Activated naive CD8-positive, alpha-beta T cell (primary cell): ENCODE measurements around the gene EXOC6B.
"Not testable (repeated sequence)": the region's sequence is repeated elsewhere in the genome, so short reads cannot be mapped to it uniquely, and the experiment has no call there.

Source experiments
- H3K27ac Mint-ChIP-seq: one replicate; pipeline ENCODE4 v1.8.0; 2021; ENCODE audit warnings: mixed read lengths
- H3K27me3 Mint-ChIP-seq: one replicate; pipeline ENCODE4 v1.8.0; 2021; ENCODE audit warnings: mixed read lengths
- H3K36me3 Mint-ChIP-seq: one replicate; pipeline ENCODE4 v1.8.0; 2021; ENCODE audit warnings: mixed read lengths
- H3K4me1 Mint-ChIP-seq: one replicate; pipeline ENCODE4 v1.8.0; 2021; ENCODE audit warnings: low read depth, mixed read lengths
- H3K4me3 Mint-ChIP-seq: one replicate; pipeline ENCODE4 v1.8.0; 2021; ENCODE audit warnings: mild to moderate bottlenecking, mixed read lengths
- H3K9me3 Mint-ChIP-seq: one replicate; pipeline ENCODE4 v1.8.0; 2021; ENCODE audit warnings: low read depth, mixed read lengths

EXOC6B gene

DNA sequence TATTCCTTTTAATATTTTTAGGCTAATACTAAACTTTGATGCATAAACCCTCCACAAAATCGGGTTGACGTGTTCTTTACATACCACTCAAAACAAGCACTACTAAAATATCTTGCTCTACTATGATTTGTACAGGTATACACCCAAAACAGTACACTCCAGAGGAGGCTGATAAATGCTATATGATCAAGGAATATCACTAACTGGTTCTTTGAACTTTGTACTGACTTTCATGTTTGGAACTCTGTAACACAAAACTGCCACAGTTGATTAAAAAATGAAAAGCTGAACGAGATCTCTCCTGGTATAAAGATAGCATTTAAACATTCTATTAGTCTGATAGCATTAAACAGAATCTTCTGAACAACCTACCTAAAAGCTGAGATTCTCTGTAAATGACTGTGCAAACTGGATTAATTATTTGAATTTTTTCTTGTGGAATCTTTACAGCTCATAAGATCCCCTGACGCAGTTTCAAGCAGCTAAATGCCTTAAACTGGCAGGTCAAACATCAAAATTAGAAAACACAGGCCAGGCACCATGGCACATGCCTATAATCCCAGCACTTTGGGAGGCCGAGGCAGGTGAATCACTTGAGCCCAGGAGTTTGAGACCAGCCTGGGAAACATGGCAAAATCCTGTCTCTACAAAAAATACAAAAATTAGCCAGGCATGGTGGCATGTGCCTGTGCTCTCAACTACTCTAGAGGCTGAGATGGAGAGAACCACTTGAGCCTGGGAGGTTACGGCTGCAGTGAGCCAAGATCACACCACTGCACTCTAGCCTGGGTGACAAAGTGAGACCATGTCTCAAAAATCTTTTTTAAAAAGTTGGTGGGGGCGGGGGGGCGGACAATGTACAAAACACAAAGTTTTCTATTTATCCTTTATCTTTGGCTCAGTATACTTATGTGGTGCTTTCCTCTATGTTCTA lies 150.6 kb downstream of the EXOC6B start:
- no peaks in the 10 kb centered on the region for H3K4me1 Mint-ChIP-seq

DNA sequence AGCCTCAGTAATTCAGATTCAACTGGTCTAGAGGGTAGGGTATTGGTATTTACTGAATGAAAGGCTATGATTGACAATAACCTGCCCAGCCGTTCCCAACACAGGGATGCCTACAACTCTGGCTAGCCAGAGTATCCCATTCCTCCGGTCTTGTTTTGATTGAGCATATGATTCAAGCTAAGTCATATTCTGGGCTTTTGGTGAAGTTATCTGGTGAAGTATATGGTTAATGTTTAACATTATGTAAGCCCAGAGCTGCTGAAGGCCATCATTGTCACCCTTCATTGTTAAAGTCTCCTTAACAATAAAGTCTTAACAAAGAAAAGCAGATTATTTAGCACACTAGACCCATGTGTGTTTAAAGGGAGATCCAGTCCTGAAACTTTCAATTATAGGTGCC lies 152.6 kb downstream of the EXOC6B start:
- H3K27ac Mint-ChIP-seq = no peak overlapping the region
- no peak overlapping the region for H3K4me3 Mint-ChIP-seq
- H3K9me3 Mint-ChIP-seq = no peaks in the 10 kb centered on the region
- no peaks in the 10 kb centered on the region for H3K4me1 Mint-ChIP-seq
- H3K36me3 Mint-ChIP-seq = peaks cover 20% of the 10 kb centered on the region
- H3K27me3 Mint-ChIP-seq = no peaks in the 10 kb centered on the region

More for the DNA sequence above, 150.6 kb downstream of the EXOC6B start:
- no peaks in the 10 kb centered on the region for H3K9me3 Mint-ChIP-seq
- peaks cover 10% of the 10 kb centered on the region for H3K36me3 Mint-ChIP-seq
- H3K4me3 Mint-ChIP-seq = no peak overlapping the region
- no peak overlapping the region for H3K27ac Mint-ChIP-seq
- no peaks in the 10 kb centered on the region for H3K27me3 Mint-ChIP-seq

DNA sequence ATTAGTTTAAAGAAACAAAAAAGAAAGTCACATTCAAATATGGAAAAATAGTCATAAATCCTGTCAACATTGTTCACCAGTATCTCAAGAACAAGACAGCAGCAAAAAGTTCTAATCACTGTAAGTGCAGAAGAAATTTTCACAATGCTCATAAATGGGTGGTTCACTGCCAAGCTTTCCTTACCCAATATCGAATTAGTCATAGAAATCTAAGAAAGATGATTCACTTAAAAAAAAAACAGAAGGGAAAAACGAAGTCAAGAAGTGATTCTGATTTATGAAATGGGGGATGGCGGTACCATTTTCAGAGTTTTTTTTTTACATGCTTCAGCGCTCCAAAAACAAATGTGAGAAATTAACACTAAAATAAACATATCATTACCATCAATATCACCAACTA lies 156.7 kb downstream of the EXOC6B start:
- H3K27me3 Mint-ChIP-seq = no peaks in the 10 kb centered on the region
- peaks cover 31% of the 10 kb centered on the region for H3K9me3 Mint-ChIP-seq
- no peaks in the 10 kb centered on the region for H3K4me1 Mint-ChIP-seq
- H3K4me3 Mint-ChIP-seq = no peak overlapping the region
- no peak overlapping the region for H3K27ac Mint-ChIP-seq
- peaks cover 47% of the 10 kb centered on the region for H3K36me3 Mint-ChIP-seq

DNA sequence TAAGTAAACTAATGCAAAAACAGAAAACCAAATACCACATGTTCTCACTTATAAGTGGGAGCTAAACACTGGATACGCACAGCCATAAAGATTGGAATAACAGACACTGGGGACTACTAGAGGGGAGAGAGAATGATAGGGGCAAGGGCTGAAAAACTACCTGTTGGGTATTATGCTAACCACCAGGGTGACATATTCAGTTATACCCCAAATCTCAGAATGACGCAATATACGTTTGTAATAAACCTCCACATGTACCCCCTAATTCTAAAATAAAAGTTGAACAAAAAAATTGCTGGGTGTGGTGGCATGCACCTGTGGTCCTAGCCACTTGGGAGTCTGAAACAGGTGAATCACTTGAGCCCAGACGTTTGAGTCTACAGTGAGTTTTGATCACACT lies 157.2 kb downstream of the EXOC6B start:
- no peaks in the 10 kb centered on the region for H3K4me1 Mint-ChIP-seq
- no peak overlapping the region for H3K4me3 Mint-ChIP-seq
- no peak overlapping the region for H3K27ac Mint-ChIP-seq
- peaks cover 31% of the 10 kb centered on the region for H3K9me3 Mint-ChIP-seq
- no peaks in the 10 kb centered on the region for H3K27me3 Mint-ChIP-seq
- peaks cover 48% of the 10 kb centered on the region for H3K36me3 Mint-ChIP-seq

DNA sequence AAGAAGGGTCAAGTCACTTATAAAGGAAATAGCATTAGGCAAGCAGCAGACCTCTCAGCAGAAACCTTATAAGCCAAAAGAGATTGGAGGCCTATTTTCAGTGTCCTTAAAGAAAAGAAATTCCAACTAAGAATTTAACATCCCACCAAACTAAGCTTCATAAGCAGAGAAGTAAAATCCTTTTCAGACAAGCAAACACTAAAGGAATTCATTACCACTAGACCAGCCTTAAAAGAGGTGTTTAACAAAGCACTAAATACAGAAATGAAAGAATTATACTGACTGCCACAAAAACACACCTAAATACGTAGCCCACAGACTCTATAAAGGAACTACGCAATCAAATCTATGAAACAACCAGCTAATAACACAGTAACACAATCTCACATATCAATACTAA lies 160.4 kb downstream of the EXOC6B start:
- H3K4me3 Mint-ChIP-seq = no peak overlapping the region
- H3K36me3 Mint-ChIP-seq = peaks cover 44% of the 10 kb centered on the region
- peaks cover 31% of the 10 kb centered on the region for H3K9me3 Mint-ChIP-seq
- no peaks in the 10 kb centered on the region for H3K27me3 Mint-ChIP-seq
- H3K27ac Mint-ChIP-seq = no peak overlapping the region
- no peaks in the 10 kb centered on the region for H3K4me1 Mint-ChIP-seq

DNA sequence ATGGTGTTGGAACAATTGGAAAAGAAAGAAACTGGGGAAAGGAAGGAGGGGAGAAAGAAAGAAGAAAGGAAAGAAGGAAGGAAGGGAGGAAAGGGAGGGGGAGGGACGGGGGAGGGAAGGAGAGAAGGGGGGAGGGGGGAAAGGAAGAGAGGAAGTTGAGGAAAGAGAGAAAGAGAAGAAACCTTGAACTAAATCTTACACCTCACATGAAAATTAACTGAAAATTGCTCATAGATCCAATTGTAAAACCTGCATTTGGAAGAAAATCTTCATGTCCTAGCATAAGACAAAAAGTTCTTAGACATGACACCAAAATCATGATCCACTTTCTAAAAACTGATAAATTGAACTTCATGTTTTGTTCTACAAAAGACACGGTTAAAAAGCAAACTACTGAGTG lies 163.8 kb downstream of the EXOC6B start:
- H3K4me1 Mint-ChIP-seq = no peaks in the 10 kb centered on the region
- H3K9me3 Mint-ChIP-seq = peaks cover 19% of the 10 kb centered on the region
- no peaks in the 10 kb centered on the region for H3K27me3 Mint-ChIP-seq
- peaks cover 21% of the 10 kb centered on the region for H3K36me3 Mint-ChIP-seq
- H3K27ac Mint-ChIP-seq = no peak overlapping the region
- no peak overlapping the region for H3K4me3 Mint-ChIP-seq

DNA sequence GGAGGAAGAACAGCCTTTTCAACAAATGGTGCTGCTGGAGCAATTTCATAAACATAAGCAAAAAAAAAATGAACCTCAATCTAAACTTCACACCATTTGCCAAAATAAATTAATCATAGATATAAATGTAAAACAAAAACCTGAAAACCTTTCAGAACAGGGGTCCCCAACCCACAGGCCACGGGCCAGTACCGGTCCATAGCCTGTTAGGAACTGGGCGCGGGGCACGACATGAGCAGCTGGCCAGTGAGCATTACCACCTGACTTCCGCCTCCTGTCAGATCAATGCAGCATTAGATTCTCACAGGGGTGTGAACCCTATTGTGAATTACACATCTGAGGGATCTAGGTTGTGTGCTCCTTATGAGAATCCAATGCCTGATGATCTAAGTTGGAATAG lies 176.0 kb downstream of the EXOC6B start:
- no peaks in the 10 kb centered on the region for H3K4me1 Mint-ChIP-seq
- no peaks in the 10 kb centered on the region for H3K27me3 Mint-ChIP-seq
- no peak overlapping the region for H3K27ac Mint-ChIP-seq
- H3K4me3 Mint-ChIP-seq = no peak overlapping the region
- peaks cover 11% of the 10 kb centered on the region for H3K9me3 Mint-ChIP-seq
- H3K36me3 Mint-ChIP-seq = peaks cover 23% of the 10 kb centered on the region

DNA sequence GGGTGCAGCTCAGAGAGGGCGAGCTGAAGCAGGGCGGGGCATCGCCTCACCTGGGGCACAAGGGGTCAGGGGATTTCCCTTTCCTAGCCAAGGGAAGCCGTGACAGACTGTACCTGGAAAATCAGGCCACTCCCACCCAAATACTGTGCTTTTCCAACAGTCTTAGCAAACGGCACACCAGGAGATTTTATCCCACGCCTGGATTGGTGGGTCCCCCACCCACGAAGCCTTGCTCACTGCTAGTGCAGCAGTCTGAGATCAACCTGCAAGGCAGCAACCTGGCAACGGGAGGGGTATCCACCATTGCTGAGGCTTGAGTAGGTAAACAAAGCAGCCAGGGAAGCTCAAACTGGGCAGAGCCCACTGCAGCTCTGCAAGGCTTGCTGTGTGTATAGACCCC lies 184.6 kb downstream of the EXOC6B start:
- H3K27me3 Mint-ChIP-seq, H3K4me3 Mint-ChIP-seq, H3K4me1 Mint-ChIP-seq, H3K27ac Mint-ChIP-seq: not testable (repeated sequence)
- Mint-ChIP-seq H3K9me3 (peaks cover 13% of the 10 kb centered on the region), H3K36me3 (peaks cover 29% of the 10 kb centered on the region)

DNA sequence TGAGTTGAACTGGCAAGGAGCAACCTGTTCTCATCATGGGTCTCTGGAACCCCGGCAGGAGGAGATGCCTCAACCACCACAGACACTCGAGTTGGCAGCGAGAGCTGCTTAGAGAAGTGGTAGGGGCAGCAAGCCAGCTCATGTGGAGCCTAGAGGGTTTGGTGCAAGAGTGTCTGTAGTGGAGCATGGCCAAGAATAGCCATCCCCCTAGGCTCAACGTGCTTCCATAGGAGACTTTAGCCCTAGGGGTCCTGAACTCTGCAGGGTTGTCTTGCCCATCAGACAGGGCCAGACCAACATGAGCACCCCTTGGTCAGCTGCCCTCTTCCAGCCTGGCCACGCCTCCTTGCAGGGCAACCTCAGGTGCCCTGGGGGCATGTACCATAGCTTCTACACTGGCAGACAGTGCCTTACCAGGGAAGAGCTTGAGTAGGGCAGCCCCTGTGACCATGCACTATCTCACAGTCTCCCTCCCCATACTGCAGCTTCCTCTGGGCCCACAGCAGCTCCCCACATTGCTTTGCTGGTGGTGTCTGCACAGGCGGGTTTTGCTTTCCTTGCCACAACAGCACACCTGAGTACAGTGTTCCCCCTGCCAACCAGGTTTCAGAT lies 187.1 kb downstream of the EXOC6B start:
- H3K27me3 Mint-ChIP-seq = no peaks in the 10 kb centered on the region
- peaks cover 14% of the 10 kb centered on the region for H3K36me3 Mint-ChIP-seq
- no peaks in the 10 kb centered on the region for H3K4me1 Mint-ChIP-seq
- H3K27ac Mint-ChIP-seq = no peak overlapping the region
- no peaks in the 10 kb centered on the region for H3K9me3 Mint-ChIP-seq
- no peak overlapping the region for H3K4me3 Mint-ChIP-seq

DNA sequence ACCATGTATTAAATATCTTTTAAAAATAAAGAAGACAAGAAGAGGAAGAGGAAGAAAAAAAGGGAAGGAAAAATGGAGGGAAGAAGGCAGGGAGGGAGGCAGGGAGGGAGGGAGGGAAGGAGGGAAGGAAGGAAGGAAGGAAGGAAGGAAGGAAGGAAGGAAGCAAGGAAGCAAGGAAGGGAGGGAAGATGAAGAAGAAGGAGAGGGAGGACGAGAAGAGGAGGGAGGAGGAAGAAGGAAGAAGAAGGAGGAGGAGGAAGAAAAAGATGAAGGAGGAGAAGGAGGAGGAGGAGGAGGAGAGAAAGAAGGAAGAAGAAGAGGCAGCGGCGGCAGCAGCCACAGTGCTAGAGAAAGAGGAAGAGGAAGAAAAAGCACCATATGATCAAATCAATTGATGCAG lies 189.6 kb downstream of the EXOC6B start:
- Mint-ChIP-seq H3K27ac (no peak overlapping the region), H3K4me1 (no peaks in the 10 kb centered on the region), H3K27me3 (no peaks in the 10 kb centered on the region), H3K4me3 (no peak overlapping the region), H3K9me3 (no peaks in the 10 kb centered on the region), H3K36me3 (peaks cover 18% of the 10 kb centered on the region)

DNA sequence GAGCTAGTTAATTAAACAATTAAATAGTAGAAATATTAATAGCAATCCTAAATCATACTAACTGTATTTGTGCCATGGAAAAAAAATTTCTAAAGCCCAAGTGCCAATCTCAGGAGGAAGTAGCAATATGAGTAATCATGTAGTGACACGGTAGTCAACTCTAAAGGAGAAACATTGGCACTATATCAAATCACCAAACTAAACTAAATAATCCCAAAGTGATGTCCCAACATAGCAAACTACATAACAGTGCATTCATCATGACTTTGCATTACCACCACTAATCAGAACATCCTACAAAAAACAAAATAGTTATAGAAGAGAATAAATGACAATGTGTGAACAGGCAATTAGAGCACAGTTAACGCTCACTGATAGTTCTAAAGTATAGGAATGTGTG lies 195.1 kb downstream of the EXOC6B start:
- Mint-ChIP-seq H3K4me3 (no peak overlapping the region), H3K9me3 (no peaks in the 10 kb centered on the region), H3K27me3 (no peaks in the 10 kb centered on the region), H3K27ac (no peak overlapping the region), H3K4me1 (no peaks in the 10 kb centered on the region), H3K36me3 (peaks cover 11% of the 10 kb centered on the region)

DNA sequence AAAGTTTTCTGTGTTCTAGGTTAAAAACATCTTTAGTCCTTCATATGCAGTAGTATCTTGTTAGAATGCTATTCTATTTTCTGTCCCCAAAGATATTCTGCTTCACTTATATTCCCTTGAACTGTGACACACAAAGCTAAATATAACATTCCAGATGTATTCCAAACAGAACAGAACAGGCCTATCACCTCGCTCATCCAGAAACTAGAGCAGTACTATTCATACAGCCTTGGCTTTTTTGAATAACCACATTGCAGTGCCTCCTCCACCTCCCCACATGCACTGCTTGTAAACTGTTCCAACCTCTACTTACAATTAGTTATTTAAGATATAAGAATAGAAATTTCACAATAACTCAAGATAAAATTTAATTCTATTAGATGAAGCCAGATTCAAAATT lies 196.8 kb downstream of the EXOC6B start:
- H3K27me3 Mint-ChIP-seq = no peaks in the 10 kb centered on the region
- no peaks in the 10 kb centered on the region for H3K9me3 Mint-ChIP-seq
- no peak overlapping the region for H3K27ac Mint-ChIP-seq
- no peaks in the 10 kb centered on the region for H3K4me1 Mint-ChIP-seq
- no peak overlapping the region for H3K4me3 Mint-ChIP-seq
- peaks cover 7% of the 10 kb centered on the region for H3K36me3 Mint-ChIP-seq

DNA sequence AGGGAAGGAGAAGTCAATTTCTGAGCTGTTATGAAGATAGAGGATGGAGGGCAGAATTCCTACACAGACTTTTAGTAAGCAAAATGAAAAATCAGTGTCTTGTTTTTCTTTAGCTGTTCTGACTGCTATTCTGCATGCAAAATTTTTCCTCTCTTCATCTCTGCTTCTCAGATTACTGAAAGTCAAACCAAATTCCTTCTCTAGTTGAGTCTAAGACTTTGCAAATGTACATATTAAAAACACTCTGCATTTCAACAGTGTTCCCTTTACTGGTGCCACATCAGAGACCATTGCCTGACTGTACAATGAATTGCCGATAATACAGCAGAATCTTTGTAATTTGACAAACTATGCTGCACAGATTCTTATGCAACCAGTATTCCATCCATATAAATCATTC lies 198.8 kb downstream of the EXOC6B start:
- no peaks in the 10 kb centered on the region for H3K9me3 Mint-ChIP-seq
- H3K27me3 Mint-ChIP-seq = no peaks in the 10 kb centered on the region
- no peaks in the 10 kb centered on the region for H3K4me1 Mint-ChIP-seq
- no peak overlapping the region for H3K27ac Mint-ChIP-seq
- H3K36me3 Mint-ChIP-seq = peaks cover 2% of the 10 kb centered on the region
- no peak overlapping the region for H3K4me3 Mint-ChIP-seq

DNA sequence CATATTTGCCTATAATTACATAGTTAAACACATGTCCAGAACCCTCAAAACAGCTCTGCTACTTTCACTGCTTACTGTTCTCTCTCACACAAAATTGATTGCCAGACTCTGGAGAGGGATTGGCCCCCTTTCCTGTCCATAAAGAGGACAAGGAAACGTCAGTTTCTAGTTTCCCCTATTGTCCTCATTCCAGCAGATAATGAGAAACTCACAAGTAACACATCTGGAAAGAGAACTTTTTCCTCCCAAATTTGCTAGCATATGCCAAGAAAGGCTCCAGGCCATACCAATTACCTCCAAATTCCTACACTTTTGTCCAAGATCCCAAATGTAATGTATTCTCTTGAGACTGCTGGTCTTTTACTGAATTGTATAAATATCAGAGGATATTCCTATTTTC lies 200.5 kb downstream of the EXOC6B start:
- Mint-ChIP-seq H3K4me3 (no peak overlapping the region), H3K36me3 (peaks cover 8% of the 10 kb centered on the region), H3K9me3 (no peaks in the 10 kb centered on the region), H3K4me1 (no peaks in the 10 kb centered on the region), H3K27ac (no peak overlapping the region), H3K27me3 (no peaks in the 10 kb centered on the region)

DNA sequence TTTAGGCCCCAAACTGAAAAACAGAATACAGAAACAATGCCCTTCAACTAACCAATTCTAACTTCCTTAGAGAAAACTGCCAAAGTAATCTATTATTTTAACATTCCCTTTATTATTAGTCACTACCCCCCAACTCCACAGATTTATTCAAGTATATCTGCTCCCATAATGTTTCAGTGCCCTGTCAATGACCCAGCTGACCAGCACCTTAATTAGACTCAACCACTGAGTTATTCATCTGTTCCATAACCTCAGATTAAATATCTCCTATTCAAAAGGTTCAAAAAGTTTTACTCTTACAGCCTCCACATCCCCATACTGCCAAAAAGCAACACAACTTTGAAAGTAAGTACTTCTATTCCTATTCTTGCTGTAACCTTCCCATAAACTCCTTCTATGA lies 202.4 kb downstream of the EXOC6B start:
- Mint-ChIP-seq H3K4me3 (no peak overlapping the region), H3K4me1 (no peaks in the 10 kb centered on the region), H3K27me3 (no peaks in the 10 kb centered on the region), H3K36me3 (peaks cover 12% of the 10 kb centered on the region), H3K9me3 (peaks cover 4% of the 10 kb centered on the region), H3K27ac (no peak overlapping the region)

DNA sequence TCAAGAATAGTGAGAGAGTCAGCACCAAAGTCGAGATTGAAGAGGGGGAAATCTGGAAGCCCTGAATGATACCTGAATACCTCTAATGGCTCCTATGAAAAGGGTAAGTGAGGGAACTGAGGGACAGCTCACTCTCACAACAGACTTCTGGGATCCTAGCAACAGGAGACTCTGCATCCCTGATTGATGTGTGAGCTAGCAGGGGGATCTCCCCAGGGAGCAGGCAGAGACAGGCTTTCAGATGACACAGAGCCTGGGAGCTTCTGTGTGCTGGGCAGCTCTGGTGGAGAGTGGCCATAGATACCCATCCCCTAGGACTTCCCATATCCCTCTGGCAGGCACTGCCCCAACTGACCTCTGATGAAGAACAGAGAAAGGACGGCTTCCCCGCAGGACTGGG lies 206.2 kb downstream of the EXOC6B start:
- peaks cover 24% of the 10 kb centered on the region for H3K36me3 Mint-ChIP-seq

More for the DNA sequence above, 206.2 kb downstream of the EXOC6B start:
- Mint-ChIP-seq H3K27me3 (no peaks in the 10 kb centered on the region), H3K4me3 (no peak overlapping the region), H3K4me1 (peaks cover 2% of the 10 kb centered on the region), H3K9me3 (peaks cover 4% of the 10 kb centered on the region), H3K27ac (no peak overlapping the region)
